HepG2 (cell line): Measurements from ENCODE around the gene AK4. TPM values are rescaled to one million over a fixed set of nuclear protein-coding genes. Genes with fewer than 3 reads are reported as not detected.

Source experiments
- AKAP8 ChIP-seq: sonication (generic); formaldehyde crosslinking; IDR thresholded peaks from 2 replicates; pipeline ENCODE4 v1.5.1; 2020; ENCODE audit warnings: mild to moderate bottlenecking, missing genetic modification reagents
- BRCA1 ChIP-seq: sonication (generic); formaldehyde crosslinking; IDR thresholded peaks from 2 replicates; pipeline ENCODE4 v1.4.0; 2020; ENCODE audit warnings: missing genetic modification reagents
- CBX2 ChIP-seq, 2 experiments: fragments of 200-600 bp in 1 of 2; sonication (generic); formaldehyde crosslinking in 1 of 2; IDR thresholded peaks; 2 replicates each; pipeline versions ENCODE4 v1.7.0 to v1.8.1; 2018 to 2022; ENCODE audit warnings: low read depth in 2 of 2, low read length in 1 of 2, mild to moderate bottlenecking in 1 of 2, missing genetic modification reagents in 1 of 2
- CENPT ChIP-seq: sonication (generic); formaldehyde crosslinking; IDR thresholded peaks from 2 replicates; pipeline ENCODE4 v1.8.0; 2022; ENCODE audit warnings: low read depth, mild to moderate bottlenecking, moderate library complexity, missing genetic modification reagents
- EZH2 ChIP-seq: conservative IDR thresholded peaks from 2 replicates; pipeline ENCODE4 v1.6.1; 2012; ENCODE audit warnings: mild to moderate bottlenecking, low read depth, low read length, moderate library complexity
- FOXA1 ChIP-seq, 2 experiments: fragments of 450-650 bp in 1 of 2; sonication (generic) in 1 of 2; formaldehyde crosslinking in 1 of 2; IDR thresholded peaks; 2 replicates each; pipeline versions ENCODE4 v1.4.0 to v1.6.1; 2016 to 2020; ENCODE audit warnings: missing genetic modification reagents in 1 of 2
- FOXA3 ChIP-seq: IDR thresholded peaks from 2 replicates; pipeline ENCODE4 v1.6.1; 2016; ENCODE audit warnings: missing genetic modification reagents, missing compliant biosample characterization
- FOXC1 ChIP-seq: sonication (generic); formaldehyde crosslinking; IDR thresholded peaks from 2 replicates; pipeline ENCODE4 v1.8.0; 2022; ENCODE audit warnings: mild to moderate bottlenecking, missing genetic modification reagents, borderline replicate concordance
- IRF1 ChIP-seq: sonication (generic); formaldehyde crosslinking; IDR thresholded peaks from 2 replicates; pipeline ENCODE4 v1.4.0; 2020; ENCODE audit warnings: low read depth, mild to moderate bottlenecking, missing genetic modification reagents
- JUNB ChIP-seq: sonication (generic); formaldehyde crosslinking; IDR thresholded peaks from 2 replicates; pipeline ENCODE4 v1.8.0; 2022; ENCODE audit warnings: missing genetic modification reagents, mild to moderate bottlenecking, borderline replicate concordance
- KAT7 ChIP-seq: IDR thresholded peaks from 2 replicates; pipeline ENCODE4 v1.6.1; 2018; ENCODE audit warnings: borderline replicate concordance, missing compliant biosample characterization
- NR2F6 ChIP-seq, 2 experiments: IDR thresholded peaks; 2 replicates each; pipeline ENCODE4 v1.6.1; 2016; ENCODE audit warnings: antibody characterized with exemption in 1 of 2, mild to moderate bottlenecking in 1 of 2
- REPIN1 ChIP-seq: sonication (generic); formaldehyde crosslinking; IDR thresholded peaks from 2 replicates; pipeline ENCODE4 v1.8.0; 2022; ENCODE audit warnings: missing genetic modification reagents, low read depth, mild to moderate bottlenecking, borderline replicate concordance
- SP2 ChIP-seq: sonication (generic); formaldehyde crosslinking; IDR thresholded peaks from 2 replicates; pipeline ENCODE4 v1.5.1; 2020; ENCODE audit warnings: mild to moderate bottlenecking, missing genetic modification reagents
- TRIM22 ChIP-seq: fragments of 450-650 bp; IDR thresholded peaks from 2 replicates; pipeline ENCODE4 v1.6.1; 2017
- YY1 ChIP-seq: IDR thresholded peaks from 2 replicates; pipeline ENCODE4 v1.6.1; 2011; ENCODE audit warnings: low read length, low read depth, moderate library complexity, mild to moderate bottlenecking; ENCODE audit not compliant: insufficient read depth, insufficient replicate concordance
- ZNF207 ChIP-seq: fragments of 450-650 bp; IDR thresholded peaks from 2 replicates; pipeline ENCODE4 v1.6.1; 2016; ENCODE audit warnings: antibody characterized with exemption, borderline replicate concordance
- ZNF329 ChIP-seq: sonication (generic); formaldehyde crosslinking; IDR thresholded peaks from 2 replicates; pipeline ENCODE4 v1.9.0; 2021; ENCODE audit warnings: low read depth, mild to moderate bottlenecking, missing genetic modification reagents
- ZNF382 ChIP-seq: sonication (generic); formaldehyde crosslinking; IDR thresholded peaks from 2 replicates; pipeline ENCODE4 v1.5.0; 2020; ENCODE audit warnings: missing genetic modification reagents, mild to moderate bottlenecking, borderline replicate concordance
- ZNF550 ChIP-seq: sonication (generic); formaldehyde crosslinking; IDR thresholded peaks from 2 replicates; pipeline ENCODE4 v1.4.0; 2020; ENCODE audit warnings: mild to moderate bottlenecking, missing genetic modification reagents, borderline replicate concordance
- ZNF570 ChIP-seq: sonication (generic); formaldehyde crosslinking; IDR thresholded peaks from 2 replicates; pipeline ENCODE4 v1.4.0; 2020; ENCODE audit warnings: mild to moderate bottlenecking, missing genetic modification reagents, borderline replicate concordance
- ZNF660 ChIP-seq: sonication (generic); formaldehyde crosslinking; IDR thresholded peaks from 2 replicates; pipeline ENCODE4 v1.5.1; 2020; ENCODE audit warnings: mild to moderate bottlenecking, low read depth, missing genetic modification reagents, borderline replicate concordance
- ZNF687 ChIP-seq: sonication (generic); formaldehyde crosslinking; IDR thresholded peaks from 2 replicates; pipeline ENCODE4 v1.5.1; 2020; ENCODE audit warnings: mild to moderate bottlenecking, missing genetic modification reagents, moderate library complexity
- ZSCAN21 ChIP-seq: sonication (generic); formaldehyde crosslinking; IDR thresholded peaks from 2 replicates; pipeline ENCODE4 v1.8.0; 2022; ENCODE audit warnings: mild to moderate bottlenecking, missing genetic modification reagents, moderate library complexity, borderline replicate concordance
- polyA plus RNA-seq, 8 experiments: library from polyadenylated mRNA; depleted of rRNA in 3 of 8; stranded (reverse) in 7 of 8; unstranded in 1 of 8; fragments of >200 nt; fragmentation: Illumina TruSeq in 4 of 8; extraction: Trizol in 4 of 8; gene quantifications; 2 replicates each; pipeline versions ENCODE4 v1.2.1 to v1.2.3, GENCODE V29; 2011 to 2016; ENCODE audit warnings: low read depth in 4 of 8, missing spikeins in 1 of 8, mixed read lengths in 1 of 8; ENCODE audit not compliant: insufficient read depth in 1 of 8
- total RNA-seq, 5 experiments: library from RNA; depleted of rRNA; stranded (reverse); fragments of >200 nt; fragmentation: Illumina TruSeq; extraction: Trizol; gene quantifications; 2 replicates each; pipeline ENCODE4 v1.2.3, GENCODE V29; 2016; ENCODE audit warnings: low read depth in 1 of 5

AK4 gene
- total and polyA plus RNA-seq, 2 of the 13 experiments (the other 11 are each of a cell fraction or from before 2014, with no cell fraction given): 110 to 160 TPM

- TF ChIP-seq ZNF687 (CRISPR knock-in tag) (no peak), ZNF382 (no peak), IRF1 (CRISPR knock-in tag) (no peak), ZNF660 (CRISPR knock-in tag) (no peak), YY1 (no peak), FOXA1 (IDR thresholded peaks at IDR 0.05) (no peak), FOXA1 (CRISPR knock-in tag; IDR thresholded peaks at IDR 0.05) (no peak), ZNF207 (no peak), FOXA3 (0 out of 2 replicates have a peak, but pooled peaks have one; percentile 22), FOXC1 (CRISPR knock-in tag) (no peak), SP2 (CRISPR knock-in tag) (no peak), TRIM22 (no peak), ZNF570 (CRISPR knock-in tag) (no peak), NR2F6 (IDR thresholded peaks at IDR 0.05) (0 out of 2 replicates have a peak, but pooled peaks have one; percentile 15), NR2F6 (CRISPR knock-in tag; IDR thresholded peaks at IDR 0.05) (no peak), AKAP8 (CRISPR knock-in tag) (no peak), ZNF550 (no peak), JUNB (CRISPR knock-in tag) (peak; percentile 53; the same call in 1 of the 2 replicates), BRCA1 (CRISPR knock-in tag) (no peak), REPIN1 (CRISPR knock-in tag) (no peak), ZNF329 (no peak), KAT7 (no peak), CENPT (CRISPR knock-in tag) (no peak), CBX2 (IDR thresholded peaks at IDR 0.05; ENCODE audit: low read depth, low read length) (no peak), CBX2 (CRISPR knock-in tag; IDR thresholded peaks at IDR 0.05; ENCODE audit: low read depth) (no peak), ZSCAN21 (CRISPR knock-in tag) (no peak), EZH2 (no peak)
Measured at GRCh38 chr1:65108025-65108642, 39.9 kb upstream of the AK4 start (continued).
